Prostate gland (tissue), 2 donors: ENCODE data around the gene OLFM1.

Source experiments
- POLR2A ChIP-seq: fragments of 450-650 bp; IDR thresholded peaks from one replicate; pipeline ENCODE4 v1.6.1; 2016; ENCODE audit warnings: antibody characterized with exemption, mild to moderate bottlenecking
- POLR2AphosphoS5 ChIP-seq: sonication (generic); formaldehyde crosslinking; IDR thresholded peaks from one replicate; pipeline ENCODE4 v1.6.1; 2017; ENCODE audit warnings: antibody characterized with exemption
- TF ChIP-seq, protein P1 (sequence below), 4 experiments: fragments of 200-600 bp in 2 of 4; fragments of 450-650 bp in 2 of 4; sonication (generic) in 2 of 4; IDR thresholded peaks; 1 replicate in 3 of 4; 2 replicates in 1 of 4; pipeline ENCODE4 v1.5.1; 2016 to 2019; ENCODE audit warnings: antibody characterized with exemption in 4 of 4, mild to moderate bottlenecking in 2 of 4, moderate library complexity in 2 of 4

DNA sequence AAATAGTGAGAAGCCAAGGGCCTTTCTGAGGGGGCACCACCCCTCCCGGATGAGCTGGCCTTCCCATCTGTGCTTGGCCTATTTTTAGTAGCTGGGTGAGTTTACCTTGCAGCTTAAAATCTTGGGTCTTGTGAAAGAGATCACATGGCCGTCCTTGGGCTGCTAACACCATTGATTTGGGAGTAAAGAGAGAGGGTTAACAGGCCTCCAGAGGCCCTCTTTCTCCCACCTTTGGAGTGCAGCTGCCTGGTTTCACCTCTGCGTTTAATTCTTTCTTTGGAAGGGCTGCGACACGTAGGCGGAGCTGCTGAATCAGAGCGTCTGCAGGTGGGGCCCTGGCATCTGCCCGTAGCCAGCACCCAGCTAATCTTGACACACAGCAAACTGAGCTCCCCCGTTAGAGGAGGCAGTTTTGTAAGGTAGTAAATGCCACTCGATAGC, 12.8 kb downstream of the OLFM1 start:
- TF ChIP-seq, protein P1, sequence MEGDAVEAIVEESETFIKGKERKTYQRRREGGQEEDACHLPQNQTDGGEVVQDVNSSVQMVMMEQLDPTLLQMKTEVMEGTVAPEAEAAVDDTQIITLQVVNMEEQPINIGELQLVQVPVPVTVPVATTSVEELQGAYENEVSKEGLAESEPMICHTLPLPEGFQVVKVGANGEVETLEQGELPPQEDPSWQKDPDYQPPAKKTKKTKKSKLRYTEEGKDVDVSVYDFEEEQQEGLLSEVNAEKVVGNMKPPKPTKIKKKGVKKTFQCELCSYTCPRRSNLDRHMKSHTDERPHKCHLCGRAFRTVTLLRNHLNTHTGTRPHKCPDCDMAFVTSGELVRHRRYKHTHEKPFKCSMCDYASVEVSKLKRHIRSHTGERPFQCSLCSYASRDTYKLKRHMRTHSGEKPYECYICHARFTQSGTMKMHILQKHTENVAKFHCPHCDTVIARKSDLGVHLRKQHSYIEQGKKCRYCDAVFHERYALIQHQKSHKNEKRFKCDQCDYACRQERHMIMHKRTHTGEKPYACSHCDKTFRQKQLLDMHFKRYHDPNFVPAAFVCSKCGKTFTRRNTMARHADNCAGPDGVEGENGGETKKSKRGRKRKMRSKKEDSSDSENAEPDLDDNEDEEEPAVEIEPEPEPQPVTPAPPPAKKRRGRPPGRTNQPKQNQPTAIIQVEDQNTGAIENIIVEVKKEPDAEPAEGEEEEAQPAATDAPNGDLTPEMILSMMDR (IDR thresholded peaks at IDR 0.05) = no peak
- TF ChIP-seq POLR2A (no peak), POLR2AphosphoS5 (no peak)
